ENCODE measurements around the gene C18orf63. TPM values are rescaled to one million over a fixed set of nuclear protein-coding genes. Genes with fewer than 3 reads are reported as not detected.

C18orf63 gene
- total RNA-seq, 1 experiment from 2014 or later: not detected

- peak overlapping the region; percentile 13; the same call in 1 of the 2 replicates for H3K4me3 ChIP-seq (ENCODE audit: low read length)
- no peaks in the 10 kb centered on the region for H3F3A ChIP-seq (ENCODE audit: low read length, unreplicated experiment)
- H3K79me2 ChIP-seq (ENCODE audit: low read length): peaks cover 93% of the 10 kb centered on the region
- POLR2A ChIA-PET (ENCODE audit: unreplicated experiment): no interaction called here
- H2AFZ ChIP-seq (ENCODE audit: low read length): peak overlapping the region; percentile 51
- H3K9me2 ChIP-seq (replicated peaks; ENCODE audit: low read length): no peaks in the 10 kb centered on the region
- H3K4me2 ChIP-seq (ENCODE audit: low read length): peak overlapping the region; percentile 72
- no TSS peak for BruUV-seq (replicated peaks)
- H4K20me1 ChIP-seq (ENCODE audit: low read length): no peaks in the 10 kb centered on the region
- intact Hi-C loops (cut with micrococcal nuclease): no loop called here
- peak overlapping the region; percentile 34; the same call in 1 of the 2 replicates for H3K9ac ChIP-seq (ENCODE audit: low read length)
- TF ChIP-seq, protein P1, sequence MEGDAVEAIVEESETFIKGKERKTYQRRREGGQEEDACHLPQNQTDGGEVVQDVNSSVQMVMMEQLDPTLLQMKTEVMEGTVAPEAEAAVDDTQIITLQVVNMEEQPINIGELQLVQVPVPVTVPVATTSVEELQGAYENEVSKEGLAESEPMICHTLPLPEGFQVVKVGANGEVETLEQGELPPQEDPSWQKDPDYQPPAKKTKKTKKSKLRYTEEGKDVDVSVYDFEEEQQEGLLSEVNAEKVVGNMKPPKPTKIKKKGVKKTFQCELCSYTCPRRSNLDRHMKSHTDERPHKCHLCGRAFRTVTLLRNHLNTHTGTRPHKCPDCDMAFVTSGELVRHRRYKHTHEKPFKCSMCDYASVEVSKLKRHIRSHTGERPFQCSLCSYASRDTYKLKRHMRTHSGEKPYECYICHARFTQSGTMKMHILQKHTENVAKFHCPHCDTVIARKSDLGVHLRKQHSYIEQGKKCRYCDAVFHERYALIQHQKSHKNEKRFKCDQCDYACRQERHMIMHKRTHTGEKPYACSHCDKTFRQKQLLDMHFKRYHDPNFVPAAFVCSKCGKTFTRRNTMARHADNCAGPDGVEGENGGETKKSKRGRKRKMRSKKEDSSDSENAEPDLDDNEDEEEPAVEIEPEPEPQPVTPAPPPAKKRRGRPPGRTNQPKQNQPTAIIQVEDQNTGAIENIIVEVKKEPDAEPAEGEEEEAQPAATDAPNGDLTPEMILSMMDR (conservative IDR thresholded peaks at IDR 0.05; ENCODE audit: low read depth, low read length): no peak
- TF ChIP-seq EZH2phosphoT487 (IDR thresholded peaks at IDR 0.05; ENCODE audit: borderline replicate concordance, low read length) (no peak), EZH2 (IDR thresholded peaks at IDR 0.05; ENCODE audit: low read length, unreplicated experiment) (no peak)
- DNase-seq: peak; percentile 86
- no peaks in the 10 kb centered on the region for H3K9me3 ChIP-seq (ENCODE audit: low read length)
- no peaks in the 10 kb centered on the region for H3K27me3 ChIP-seq (ENCODE audit: low read length)
- H3K4me1 ChIP-seq (ENCODE audit: insufficient read depth, low read length): peaks cover 52% of the 10 kb centered on the region
- peak; percentile 68 for ATAC-seq
- H3K27ac ChIP-seq (ENCODE audit: low read length): peak overlapping the region; percentile 76
- no peaks in the 10 kb centered on the region for H3K36me3 ChIP-seq (ENCODE audit: low read depth, low read length)
- CTCF ChIA-PET: no interaction called here
Measured at GRCh38 chr18:74282755-74283554, 32.7 kb upstream of the C18orf63 start.

GRCh38 chr18:74283646-74284045 is 32.0 kb upstream of the C18orf63 start:
- Histone ChIP-seq H3K27ac (ENCODE audit: low read length) (peak overlapping the region; percentile 76; the same call in 1 of the 2 replicates), H3K9me2 (replicated peaks; ENCODE audit: low read length) (no peaks in the 10 kb centered on the region), H3K4me2 (ENCODE audit: low read length) (peak overlapping the region; percentile 72), H3K79me2 (ENCODE audit: low read length) (peaks cover 94% of the 10 kb centered on the region), H3F3A (ENCODE audit: low read length, unreplicated experiment) (no peaks in the 10 kb centered on the region), H3K9ac (ENCODE audit: low read length) (no peak overlapping the region), H3K4me1 (ENCODE audit: insufficient read depth, low read length) (peaks cover 59% of the 10 kb centered on the region), H3K4me3 (ENCODE audit: low read length) (peak overlapping the region; percentile 12; the same call in 1 of the 2 replicates), H3K9me3 (ENCODE audit: low read length) (no peaks in the 10 kb centered on the region), H3K36me3 (ENCODE audit: low read depth, low read length) (no peaks in the 10 kb centered on the region), H2AFZ (ENCODE audit: low read length) (no peak overlapping the region), H3K27me3 (ENCODE audit: low read length) (no peaks in the 10 kb centered on the region), H4K20me1 (ENCODE audit: low read length) (no peaks in the 10 kb centered on the region)
- no TSS peak for BruUV-seq (replicated peaks)
- ChIA-PET CTCF (no interaction called here), POLR2A (ENCODE audit: unreplicated experiment) (no interaction called here)
- TF ChIP-seq EZH2phosphoT487 (IDR thresholded peaks at IDR 0.05; ENCODE audit: borderline replicate concordance, low read length) (no peak), EZH2 (IDR thresholded peaks at IDR 0.05; ENCODE audit: low read length, unreplicated experiment) (no peak)
- TF ChIP-seq, protein P1 (conservative IDR thresholded peaks at IDR 0.05; ENCODE audit: low read depth, low read length): no peak
- intact Hi-C loops (cut with micrococcal nuclease): no loop called here
- DNase-seq: no peak
- no peak for ATAC-seq

Measured in PC-3 (cell line).